Activated T-helper 1 cell treated with anti-CD3 and anti-CD28 coated beads, Interleukin-2, amount 50 U/mL, for 16 hours (primary cell): Measurements from ENCODE around the gene FBLL1.
"Not testable (repeated sequence)": the region's sequence is repeated elsewhere in the genome, so short reads cannot be mapped to it uniquely, and the experiment has no call there.

Source experiments
- DNase-seq, 2 donors: peaks; one replicate each; pipeline ENCODE4 v3.0.0-alpha.2; 2020; ENCODE audit warnings: low read depth in 1 of 2, low spot score in 1 of 2

The FBLL1 gene

GRCh38 chr5:168552146-168552545 lies 23.0 kb downstream of the FBLL1 start:
- no peak for DNase-seq

DNA sequence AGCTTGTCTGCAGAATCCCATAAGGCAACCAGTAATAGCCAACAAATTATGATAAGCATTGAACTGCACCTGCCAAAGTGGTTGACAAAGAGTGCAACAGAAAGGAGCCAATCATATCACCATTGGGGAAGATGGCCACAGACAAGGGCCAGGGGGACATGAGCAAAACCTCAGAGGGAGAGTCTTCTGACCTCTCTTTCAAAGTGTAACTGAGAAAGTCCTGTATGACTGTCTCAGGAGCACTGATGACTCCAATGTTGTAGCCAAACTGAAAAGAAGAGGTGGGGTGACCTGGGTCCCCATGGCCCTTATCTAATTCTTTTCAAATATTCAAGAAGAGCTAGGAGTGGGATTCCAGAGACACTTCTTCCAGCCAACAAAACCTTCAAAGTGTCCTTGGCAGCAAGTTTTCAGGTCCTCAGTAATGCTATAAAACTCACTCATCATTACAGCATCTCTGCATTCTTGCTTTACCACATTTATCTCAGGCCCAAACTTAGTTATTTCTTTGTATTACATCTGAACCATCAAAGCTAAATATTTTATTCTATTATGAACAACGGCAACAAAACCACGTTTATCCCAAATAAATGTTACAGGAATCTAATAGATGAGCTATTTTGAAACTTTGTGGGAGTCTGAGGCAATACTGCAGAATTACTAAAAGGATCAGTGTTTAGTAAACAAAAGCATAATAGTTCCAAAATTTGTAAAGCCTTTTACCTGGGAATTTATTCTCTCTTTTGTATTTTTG lies 24.4 kb downstream of the FBLL1 start:
- no peak for DNase-seq

GRCh38 chr5:168557389-168557788 lies 28.3 kb downstream of the FBLL1 start:
- no peak for DNase-seq

DNA sequence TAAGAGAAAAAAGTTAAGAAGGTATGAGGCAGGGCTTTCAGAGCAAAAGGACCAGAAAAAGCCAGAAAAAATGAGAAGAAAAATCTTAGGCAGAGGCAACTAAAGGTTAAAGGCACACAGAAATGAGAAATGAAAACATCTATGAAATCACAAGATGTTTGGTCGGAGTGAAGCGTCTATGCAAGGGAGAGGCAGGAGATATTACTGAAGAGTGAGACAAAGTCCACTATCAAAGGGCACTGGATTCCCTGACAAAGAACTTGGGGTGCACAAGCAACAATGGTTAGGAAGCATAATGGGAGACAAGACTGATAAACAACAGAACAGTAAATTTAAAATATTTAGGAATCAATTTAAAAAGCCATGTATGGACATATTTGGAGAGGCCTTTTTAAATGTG lies 33.2 kb downstream of the FBLL1 start:
- no peak for DNase-seq

- no peak for DNase-seq
Observed at GRCh38 chr5:168563959-168564358, 34.9 kb downstream of the FBLL1 start.

DNA sequence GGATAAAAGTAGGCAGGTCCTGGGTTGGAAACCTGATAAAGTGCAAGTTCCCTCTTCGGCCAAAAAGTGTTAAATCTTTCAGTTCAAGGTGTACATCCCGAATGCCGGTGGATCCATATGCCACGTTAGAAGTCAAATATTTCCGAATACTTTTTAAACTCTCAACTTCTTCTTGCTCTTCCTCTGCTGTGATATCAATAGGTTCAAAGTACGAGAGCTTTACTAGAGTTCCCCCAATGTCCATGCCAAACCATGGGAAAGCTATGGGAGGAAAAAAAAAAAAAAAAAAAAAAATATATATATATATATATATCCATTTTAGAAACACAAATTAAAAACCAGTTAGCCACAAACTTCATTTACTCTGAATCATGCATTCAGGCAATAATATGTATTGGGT lies 39.6 kb downstream of the FBLL1 start:
- no peak for DNase-seq

- no peak for DNase-seq
Observed at GRCh38 chr5:168570490-168571328, 41.6 kb downstream of the FBLL1 start.

GRCh38 chr5:168573663-168574062 lies 44.6 kb downstream of the FBLL1 start:
- DNase-seq = not testable (repeated sequence)

DNA sequence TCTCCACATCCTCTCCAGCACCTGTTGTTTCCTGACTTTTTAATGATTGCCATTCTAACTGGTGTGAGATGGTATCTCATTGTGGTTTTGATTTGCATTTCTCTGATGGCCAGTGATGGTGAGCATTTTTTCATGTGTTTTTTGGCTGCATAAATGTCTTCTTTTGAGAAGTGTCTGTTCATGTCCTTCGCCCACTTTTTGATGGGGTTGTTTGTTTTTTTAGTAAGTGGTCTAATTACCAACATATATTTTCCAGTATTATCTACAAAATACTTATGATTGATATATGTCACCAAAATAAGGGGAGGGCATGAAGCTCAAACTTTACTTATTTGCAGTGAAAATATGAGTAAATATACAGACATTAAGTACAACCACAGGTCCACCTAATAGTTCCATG lies 45.1 kb downstream of the FBLL1 start:
- not testable (repeated sequence) for DNase-seq

- DNase-seq = no peak
Observed at GRCh38 chr5:168575391-168576372, 46.6 kb downstream of the FBLL1 start.

DNA sequence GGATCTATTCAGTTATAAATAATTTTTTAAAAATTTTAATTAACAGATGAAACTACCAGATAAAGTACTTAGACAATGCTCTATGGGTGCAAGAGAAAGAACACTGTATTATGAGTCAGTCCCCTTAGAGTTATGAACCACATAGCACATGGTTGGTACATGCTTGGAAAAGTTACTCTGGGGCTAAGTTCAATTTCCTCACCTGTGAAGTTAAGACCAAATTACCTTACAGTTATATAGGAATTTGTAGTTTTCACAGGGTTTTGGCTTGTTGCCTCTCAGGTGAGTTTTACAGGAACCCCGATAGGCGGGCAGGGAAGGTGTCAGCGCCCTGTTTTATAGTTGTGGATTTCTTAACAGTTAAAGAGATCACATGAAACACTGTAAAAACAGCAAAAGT lies 48.9 kb downstream of the FBLL1 start:
- DNase-seq = no peak

GRCh38 chr5:168578538-168579487 lies 49.7 kb downstream of the FBLL1 start, which contains the start of gene PANK3:
PANK3 (minus strand) TSS chr5:168579368; CDS start chr5:168579283, 85 bp downstream.
- no peak for DNase-seq

GRCh38 chr5:168579488-168580226 lies 50.6 kb downstream of the FBLL1 start:
- DNase-seq = peak; percentile 93 to 95

- DNase-seq = no peak
Observed at GRCh38 chr5:168580227-168580508, 51.1 kb downstream of the FBLL1 start.
